Esophagus muscularis mucosa (tissue), 4 donors: Measurements from ENCODE around the gene ABCC5. TPM values are rescaled to one million over a fixed set of nuclear protein-coding genes. Genes with fewer than 3 reads are reported as not detected.

ENCODE experiments used
- DNase-seq: peaks from one replicate; pipeline ENCODE4 v3.0.0-alpha.2; 2017; ENCODE audit errors: extremely low spot score
- H3K27ac ChIP-seq, 4 donors: fragments of 200-600 bp; sonication (generic); replicated peaks in 1 of 4; 1 replicate in 3 of 4; 2 replicates in 1 of 4; pipeline ENCODE4 v1.5.1; 2016 to 2019; ENCODE audit warnings: mild to moderate bottlenecking in 1 of 4
- H3K27me3 ChIP-seq, 4 donors: fragments of 200-600 bp; sonication (generic); one replicate each; pipeline versions ENCODE4 v1.5.1 to v1.6.0; 2016 to 2019
- H3K36me3 ChIP-seq, 4 donors: fragments of 200-600 bp; sonication (generic); one replicate each; pipeline ENCODE4 v1.5.1; 2016 to 2019
- H3K4me1 ChIP-seq, 4 donors: fragments of 200-600 bp; sonication (generic); one replicate each; pipeline ENCODE4 v1.5.1; 2016 to 2019
- H3K4me3 ChIP-seq, 4 donors: fragments of 200-600 bp; sonication (generic); 1 replicate in 2 of 4; 2 replicates in 2 of 4; pipeline ENCODE4 v1.5.1; 2016 to 2019; ENCODE audit warnings: mild to moderate bottlenecking in 4 of 4, moderate library complexity in 1 of 4
- H3K9me3 ChIP-seq, 4 donors: fragments of 200-600 bp; sonication (generic); 1 replicate in 3 of 4; 2 replicates in 1 of 4; pipeline ENCODE4 v1.5.1; 2016 to 2019
- CTCF ChIP-seq, 3 experiments: fragments of 200-600 bp in 2 of 3; fragments of 450-650 bp in 1 of 3; sonication (generic) in 2 of 3; IDR thresholded peaks; one replicate each; pipeline ENCODE4 v1.5.1; 2017 to 2019; ENCODE audit warnings: antibody characterized with exemption in 3 of 3, mild to moderate bottlenecking in 2 of 3, moderate library complexity in 1 of 3
- EP300 ChIP-seq: sonication (generic); formaldehyde crosslinking; IDR thresholded peaks from one replicate; pipeline ENCODE4 v1.6.1; 2017; ENCODE audit warnings: antibody characterized with exemption
- POLR2A ChIP-seq: fragments of 450-650 bp; IDR thresholded peaks from one replicate; pipeline ENCODE4 v1.6.1; 2017; ENCODE audit warnings: antibody characterized with exemption, moderate library complexity, mild to moderate bottlenecking, low read depth
- POLR2AphosphoS5 ChIP-seq, 2 donors: sonication (generic); formaldehyde crosslinking; IDR thresholded peaks; one replicate each; pipeline ENCODE4 v1.6.1; 2017; ENCODE audit warnings: antibody characterized with exemption in 2 of 2
- WGBS: methylation state at CpG from one replicate; pipeline ENCODE4 v1.1.5; 2018; 5-methylcytosine and 5-hydroxymethylcytosine counted together
- intact Hi-C: fragments of 100-400 bp; cut with DNase I; formaldehyde crosslinking; loops from one replicate; pipeline ENCODE4 v1.15.1; 2023
- total RNA-seq, 4 donors: library from RNA; depleted of rRNA; stranded (reverse); fragments of >200 nt; gene quantifications; one replicate each; pipeline versions ENCODE4 v1.1.0 to v1.2.1, GENCODE V29; 2016

ABCC5 gene
- total RNA-seq, 4 donors from 2014 or later, result 9.8 to 20.2 (median 17.6) TPM

- Histone ChIP-seq H3K4me1 (peaks cover 14 to 37% (median 18%) of the 10 kb centered on the region in 4 donors), H3K27me3 (no peaks in the 10 kb centered on the region), H3K36me3 (peaks cover 0 to 18% (median 2%) of the 10 kb centered on the region in 4 donors), H3K9me3 (no peaks in the 10 kb centered on the region), H3K27ac (no peak overlapping the region), H3K4me3 (no peak overlapping the region)
- 92% methylated on average over 5 of the region's 5 CpGs for WGBS
- intact Hi-C loops, result no loop called here
- no peak for DNase-seq
- no peak for TF ChIP-seq EP300
- TF ChIP-seq CTCF (IDR thresholded peaks at IDR 0.05), result no peak
- TF ChIP-seq POLR2AphosphoS5 (IDR thresholded peaks at IDR 0.05), result no peak
- no peak for TF ChIP-seq POLR2A
These were observed 14.3 kb downstream of the ABCC5 start for GRCh38 chr3:184003187-184003967.

- Histone ChIP-seq H3K36me3 (peaks cover 0 to 18% (median 1%) of the 10 kb centered on the region in 4 donors), H3K27me3 (no peaks in the 10 kb centered on the region), H3K9me3 (no peaks in the 10 kb centered on the region), H3K27ac (no peak overlapping the region), H3K4me3 (no peak overlapping the region), H3K4me1 (peaks cover 14 to 37% (median 19%) of the 10 kb centered on the region in 4 donors)
- DNase-seq, result no peak
- WGBS, result 94% methylated on average over 11 of the region's 11 CpGs
- intact Hi-C loops, result no loop called here
- TF ChIP-seq CTCF (IDR thresholded peaks at IDR 0.05), result no peak
- no peak for TF ChIP-seq POLR2A
- no peak for TF ChIP-seq POLR2AphosphoS5 (IDR thresholded peaks at IDR 0.05)
- no peak for TF ChIP-seq EP300
These were observed 15.2 kb downstream of the ABCC5 start for GRCh38 chr3:184002469-184002868.

GRCh38 chr3:184001761-184002160 is 15.9 kb downstream of the ABCC5 start:
- Histone ChIP-seq H3K36me3 (peaks cover 0 to 18% (median 1%) of the 10 kb centered on the region in 4 donors), H3K9me3 (no peaks in the 10 kb centered on the region), H3K4me3 (no peak overlapping the region), H3K27me3 (no peaks in the 10 kb centered on the region), H3K4me1 (peaks cover 14 to 37% (median 19%) of the 10 kb centered on the region in 4 donors), H3K27ac (no peak overlapping the region)
- WGBS, result 57% methylated on average over 3 of the region's 3 CpGs
- TF ChIP-seq CTCF (IDR thresholded peaks at IDR 0.05) (no peak), POLR2A (no peak), EP300 (no peak), POLR2AphosphoS5 (IDR thresholded peaks at IDR 0.05) (no peak)
- intact Hi-C loops, result no loop called here
- DNase-seq, result no peak

DNA sequence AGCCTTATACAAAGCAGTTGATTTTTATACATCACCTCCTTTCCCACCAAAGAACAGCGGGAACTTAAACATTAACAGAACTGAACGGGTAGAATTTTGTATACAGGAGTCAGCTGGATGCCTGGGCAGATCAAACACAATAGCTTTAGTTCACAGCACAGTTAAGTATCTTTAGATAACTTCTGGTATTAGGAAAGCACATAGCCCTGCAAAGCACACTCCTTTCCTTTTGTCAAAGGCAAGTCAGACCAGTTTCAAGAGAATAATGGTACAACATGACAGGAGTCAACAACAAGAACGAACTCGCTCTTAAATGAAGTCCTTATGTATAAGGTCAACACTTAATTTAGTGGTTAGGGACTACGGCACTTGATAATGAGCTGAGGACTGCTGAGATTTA is 26.3 kb downstream of the ABCC5 start:
- no peaks in the 10 kb centered on the region for H3K9me3 ChIP-seq

More for the DNA sequence above, 26.3 kb downstream of the ABCC5 start:
- 89% methylated on average over 5 of the region's 5 CpGs for WGBS
- H3K4me3 ChIP-seq, result no peak overlapping the region
- no peaks in the 10 kb centered on the region for H3K4me1 ChIP-seq
- no peak for DNase-seq
- no peak overlapping the region for H3K27ac ChIP-seq
- no peak for TF ChIP-seq EP300
- TF ChIP-seq CTCF (IDR thresholded peaks at IDR 0.05), result no peak
- no peak for TF ChIP-seq POLR2AphosphoS5 (IDR thresholded peaks at IDR 0.05)
- no peak for TF ChIP-seq POLR2A
- H3K27me3 ChIP-seq, result no peaks in the 10 kb centered on the region
- intact Hi-C loops, result no loop called here
- H3K36me3 ChIP-seq, result peaks cover 18 to 33% (median 25%) of the 10 kb centered on the region in 4 donors
